H9 (cell line): ENCODE results near the gene CHRNB4. TPM values are rescaled to one million over a fixed set of nuclear protein-coding genes. Genes with fewer than 3 reads are reported as not detected.

Source experiments
- DNase-seq: peaks from one replicate; pipeline ENCODE4 v3.0.0-alpha.2; 2017
- H2AFZ ChIP-seq: one replicate; pipeline ENCODE4 v1.6.1; 2013; ENCODE audit warnings: mild to moderate bottlenecking, low read length, control low read depth, moderate library complexity
- H2AK5ac ChIP-seq: 2 replicates; pipeline ENCODE4 v1.6.1; 2013; ENCODE audit warnings: low read length, control low read depth, mixed read lengths; ENCODE audit not compliant: insufficient read length
- H2BK120ac ChIP-seq: one replicate; pipeline ENCODE4 v1.6.1; 2013; ENCODE audit warnings: low read depth, mild to moderate bottlenecking, low read length, control low read depth, inconsistent platforms; ENCODE audit not compliant: poor library complexity, severe bottlenecking
- H2BK12ac ChIP-seq: 2 replicates; pipeline ENCODE4 v1.6.1; 2013; ENCODE audit warnings: low read length, control low read depth, mixed read lengths, low read depth; ENCODE audit not compliant: insufficient read length
- H2BK15ac ChIP-seq: 2 replicates; pipeline ENCODE4 v1.6.1; 2013; ENCODE audit warnings: low read depth, low read length, control low read depth
- H2BK20ac ChIP-seq: one replicate; pipeline ENCODE4 v1.6.1; 2013; ENCODE audit warnings: low read depth, mild to moderate bottlenecking, low read length, control low read depth, inconsistent platforms; ENCODE audit not compliant: poor library complexity, severe bottlenecking
- H2BK5ac ChIP-seq: 2 replicates; pipeline ENCODE4 v1.6.1; 2013; ENCODE audit warnings: low read length, control low read depth, mixed read lengths; ENCODE audit not compliant: insufficient read length
- H3K14ac ChIP-seq: 2 replicates; pipeline ENCODE4 v1.6.1; 2013; ENCODE audit warnings: low read length, control low read depth; ENCODE audit not compliant: insufficient read depth
- H3K18ac ChIP-seq: 2 replicates; pipeline ENCODE4 v1.6.1; 2013; ENCODE audit warnings: low read depth, mild to moderate bottlenecking, mixed read lengths, low read length, control low read depth; ENCODE audit not compliant: insufficient read length
- H3K23ac ChIP-seq: 2 replicates; pipeline ENCODE4 v1.6.1; 2013; ENCODE audit warnings: low read length, control low read depth, mixed read lengths, low read depth; ENCODE audit not compliant: insufficient read length
- H3K23me2 ChIP-seq: 2 replicates; pipeline ENCODE4 v1.6.1; 2013; ENCODE audit warnings: low read depth, mild to moderate bottlenecking, mixed read lengths, low read length, control low read depth; ENCODE audit not compliant: insufficient read length, poor library complexity, severe bottlenecking
- H3K27ac ChIP-seq: 2 replicates; pipeline ENCODE4 v1.5.1; 2013; ENCODE audit warnings: low read length, control low read depth, mixed read lengths, low read depth; ENCODE audit not compliant: insufficient read length
- H3K27me3 ChIP-seq: 2 replicates; pipeline ENCODE4 v1.6.1; 2013; ENCODE audit warnings: low read length, control low read depth, inconsistent platforms; ENCODE audit not compliant: insufficient read depth
- H3K4ac ChIP-seq: 2 replicates; pipeline ENCODE4 v1.6.1; 2013; ENCODE audit warnings: low read depth, mild to moderate bottlenecking, control low read depth, inconsistent platforms, low read length, moderate library complexity
- H3K4me1 ChIP-seq: 2 replicates; pipeline ENCODE4 v1.6.1; 2013; ENCODE audit warnings: low read length, control low read depth, inconsistent platforms; ENCODE audit not compliant: insufficient read depth
- H3K4me2 ChIP-seq: 2 replicates; pipeline ENCODE4 v1.6.1; 2013; ENCODE audit warnings: low read length, control low read depth, mixed read lengths; ENCODE audit not compliant: insufficient read length, insufficient read depth
- H3K56ac ChIP-seq: 2 replicates; pipeline ENCODE4 v1.6.1; 2013; ENCODE audit warnings: low read depth, mild to moderate bottlenecking, mixed read lengths, low read length, control low read depth; ENCODE audit not compliant: insufficient read length
- H3K79me1 ChIP-seq: 2 replicates; pipeline ENCODE4 v1.6.1; 2013; ENCODE audit warnings: low read depth, mild to moderate bottlenecking, moderate library complexity, low read length, control low read depth, inconsistent platforms; ENCODE audit not compliant: insufficient read depth, poor library complexity, severe bottlenecking
- H3K79me2 ChIP-seq: 2 replicates; pipeline ENCODE4 v1.6.1; 2013; ENCODE audit warnings: low read length, control low read depth, inconsistent platforms; ENCODE audit not compliant: insufficient read depth
- H3K9ac ChIP-seq: 2 replicates; pipeline ENCODE4 v1.6.1; 2013; ENCODE audit warnings: low read length, control low read depth, mixed read lengths; ENCODE audit not compliant: insufficient read length; ENCODE audit errors: extremely low read depth
- H3K9me3 ChIP-seq: one replicate; pipeline ENCODE4 v1.6.1; 2013; ENCODE audit warnings: low read depth, low read length, inconsistent platforms; ENCODE audit not compliant: control insufficient read depth
- H3T11ph ChIP-seq: one replicate; pipeline ENCODE4 v1.6.1; 2013; ENCODE audit warnings: mild to moderate bottlenecking, low read length, control low read depth, inconsistent platforms
- H4K20me1 ChIP-seq: one replicate; pipeline ENCODE4 v1.6.1; 2013; ENCODE audit not compliant: control insufficient read depth, insufficient read length, insufficient read depth
- H4K5ac ChIP-seq: 2 replicates; pipeline ENCODE4 v1.6.1; 2013; ENCODE audit warnings: low read depth, mild to moderate bottlenecking, mixed read lengths, low read length, control low read depth; ENCODE audit not compliant: insufficient read length
- H4K8ac ChIP-seq: replicated peaks from 2 replicates; pipeline ENCODE4 v1.6.1; 2013; ENCODE audit warnings: low read length, control low read depth, mixed read lengths, low read depth; ENCODE audit not compliant: insufficient read length
- H4K91ac ChIP-seq: 2 replicates; pipeline ENCODE4 v1.6.1; 2013; ENCODE audit warnings: low read depth, mild to moderate bottlenecking, moderate library complexity, mixed read lengths, low read length, control low read depth; ENCODE audit not compliant: insufficient read length
- H3K27ac Mint-ChIP-seq, 3 experiments: 2 replicates in 2 of 3; 3 replicates in 1 of 3; pipeline ENCODE4 v1.8.0; 2020 to 2021; ENCODE audit warnings: mixed read lengths in 3 of 3, mild to moderate bottlenecking in 1 of 3, moderate library complexity in 1 of 3
- H3K27me3 Mint-ChIP-seq: 2 replicates; pipeline ENCODE4 v1.8.0; 2021; ENCODE audit warnings: low read depth, mild to moderate bottlenecking, moderate library complexity, mixed read lengths
- H3K36me3 Mint-ChIP-seq, 3 experiments: 2 replicates in 2 of 3; 3 replicates in 1 of 3; pipeline ENCODE4 v1.8.0; 2020 to 2021; ENCODE audit warnings: low read depth in 3 of 3, mixed read lengths in 3 of 3; ENCODE audit not compliant: insufficient read depth in 1 of 3
- H3K4me1 Mint-ChIP-seq, 2 experiments: 2 replicates each; pipeline ENCODE4 v1.8.0; 2020; ENCODE audit warnings: mixed read lengths in 2 of 2
- H3K4me3 Mint-ChIP-seq, 2 experiments: 2 replicates in 1 of 2; 3 replicates in 1 of 2; pipeline ENCODE4 v1.8.0; 2020 to 2021; ENCODE audit warnings: mild to moderate bottlenecking in 2 of 2, mixed read lengths in 2 of 2, moderate library complexity in 1 of 2
- H3K9me3 Mint-ChIP-seq, 2 experiments: 2 replicates in 1 of 2; 3 replicates in 1 of 2; pipeline ENCODE4 v1.8.0; 2020; ENCODE audit warnings: mild to moderate bottlenecking in 2 of 2, mixed read lengths in 2 of 2, moderate library complexity in 1 of 2
- WGBS: extraction: QIAGEN DNeasy Blood & Tissue Kit; methylation state at CpG from one replicate; pipeline ENCODE4 v1.1.7; 2013; ENCODE audit warnings: missing lambda C conversion rate, low lambda C conversion rate, mixed read lengths; ENCODE audit not compliant: insufficient read length; ENCODE audit errors: extremely low coverage; 5-methylcytosine and 5-hydroxymethylcytosine counted together
- total RNA-seq: library from RNA; stranded (reverse); gene quantifications from 2 replicates; pipeline ENCODE4 v1.2.1, GENCODE V29; 2021
- TF ChIP-seq, protein P1 (sequence below): fragments of 200-600 bp; sonication (generic); conservative IDR thresholded peaks from 3 replicates; pipeline ENCODE4 v1.8.0; 2021; ENCODE audit warnings: antibody characterized with exemption, mild to moderate bottlenecking

Gene CHRNB4
- total RNA-seq, 1 experiment from 2014 or later = 1.9 TPM

DNA sequence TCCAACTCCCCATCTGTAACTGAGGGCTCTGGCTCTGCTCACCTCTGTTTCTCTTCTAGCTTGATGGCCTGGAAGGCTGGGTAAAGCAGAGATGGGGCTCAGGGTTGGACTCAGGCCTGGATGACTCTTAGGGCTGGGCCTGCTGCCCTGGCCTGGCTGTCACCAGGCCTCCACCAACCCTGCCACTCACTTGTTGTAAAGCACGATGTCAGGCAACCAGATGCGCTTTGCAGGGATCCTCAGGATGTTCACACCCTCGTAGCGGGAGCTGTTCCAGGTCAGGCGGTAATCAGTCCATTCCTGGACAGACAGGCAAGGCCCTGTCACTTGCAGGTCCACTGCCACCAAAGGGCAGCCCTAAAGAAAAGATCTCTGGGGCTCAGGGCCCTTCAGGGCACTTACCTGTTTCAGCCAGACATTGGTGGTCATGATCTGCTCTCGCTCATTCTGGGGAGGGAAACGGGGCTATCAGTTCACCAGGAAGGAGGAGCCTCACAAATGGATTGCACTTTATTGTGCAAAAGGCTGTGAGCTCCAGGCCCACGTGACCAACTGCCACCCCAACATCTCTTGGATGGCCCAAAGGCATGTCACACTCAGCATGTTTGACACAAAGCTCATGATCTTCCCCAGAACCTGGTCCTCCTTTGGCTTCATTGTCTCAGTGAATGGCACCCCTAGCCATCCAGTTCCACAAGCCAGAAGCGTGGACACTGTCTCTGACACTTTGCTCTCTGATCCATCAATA, 9.9 kb downstream of the CHRNB4 start:
- Mint-ChIP-seq H3K36me3 (peaks cover 0 to 16% (median 9%) of the 10 kb centered on the region in 3 experiments; a peak in 4 of 7 replicates), H3K27ac (no peak overlapping the region)
- no CpG with 5 or more reads among the region's 9 CpGs for WGBS

More for the DNA sequence above, 9.9 kb downstream of the CHRNB4 start:
- H4K8ac ChIP-seq = no peak overlapping the region
- no peaks in the 10 kb centered on the region for H3K79me2 ChIP-seq
- H3K56ac ChIP-seq = no peak overlapping the region
- no peak overlapping the region for H2AK5ac ChIP-seq
- no peak overlapping the region for H3K4ac ChIP-seq
- Mint-ChIP-seq H3K27me3 (peaks cover 20% of the 10 kb centered on the region), H3K9me3 (no peaks in the 10 kb centered on the region; a peak in 4 of 5 replicates), H3K4me3 (no peak overlapping the region), H3K4me1 (no peaks in the 10 kb centered on the region)
- no peak overlapping the region for H3K4me2 ChIP-seq
- no peak overlapping the region for H2BK15ac ChIP-seq
- H2AFZ ChIP-seq = no peak overlapping the region
- no peaks in the 10 kb centered on the region for H3K4me1 ChIP-seq
- H4K20me1 ChIP-seq = no peaks in the 10 kb centered on the region
- no peaks in the 10 kb centered on the region for H3K79me1 ChIP-seq
- H3K9me3 ChIP-seq = no peaks in the 10 kb centered on the region
- H2BK120ac ChIP-seq = no peak overlapping the region
- no peak overlapping the region for H3K9ac ChIP-seq
- H3T11ph ChIP-seq = no peak overlapping the region
- no peak overlapping the region for H2BK5ac ChIP-seq
- TF ChIP-seq, protein P1, sequence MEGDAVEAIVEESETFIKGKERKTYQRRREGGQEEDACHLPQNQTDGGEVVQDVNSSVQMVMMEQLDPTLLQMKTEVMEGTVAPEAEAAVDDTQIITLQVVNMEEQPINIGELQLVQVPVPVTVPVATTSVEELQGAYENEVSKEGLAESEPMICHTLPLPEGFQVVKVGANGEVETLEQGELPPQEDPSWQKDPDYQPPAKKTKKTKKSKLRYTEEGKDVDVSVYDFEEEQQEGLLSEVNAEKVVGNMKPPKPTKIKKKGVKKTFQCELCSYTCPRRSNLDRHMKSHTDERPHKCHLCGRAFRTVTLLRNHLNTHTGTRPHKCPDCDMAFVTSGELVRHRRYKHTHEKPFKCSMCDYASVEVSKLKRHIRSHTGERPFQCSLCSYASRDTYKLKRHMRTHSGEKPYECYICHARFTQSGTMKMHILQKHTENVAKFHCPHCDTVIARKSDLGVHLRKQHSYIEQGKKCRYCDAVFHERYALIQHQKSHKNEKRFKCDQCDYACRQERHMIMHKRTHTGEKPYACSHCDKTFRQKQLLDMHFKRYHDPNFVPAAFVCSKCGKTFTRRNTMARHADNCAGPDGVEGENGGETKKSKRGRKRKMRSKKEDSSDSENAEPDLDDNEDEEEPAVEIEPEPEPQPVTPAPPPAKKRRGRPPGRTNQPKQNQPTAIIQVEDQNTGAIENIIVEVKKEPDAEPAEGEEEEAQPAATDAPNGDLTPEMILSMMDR = no peak
- H3K23me2 ChIP-seq = no peaks in the 10 kb centered on the region
- no peak overlapping the region for H3K14ac ChIP-seq
- DNase-seq = no peak
- H3K23ac ChIP-seq = no peak overlapping the region
- no peak overlapping the region for H3K27ac ChIP-seq
- no peak overlapping the region for H2BK20ac ChIP-seq
- H4K5ac ChIP-seq = no peak overlapping the region
- H4K91ac ChIP-seq = no peak overlapping the region
- H3K27me3 ChIP-seq = no peaks in the 10 kb centered on the region
- H2BK12ac ChIP-seq = no peak overlapping the region
- H3K18ac ChIP-seq = no peak overlapping the region
